DOHH2 (cell line): ENCODE measurements around the gene PGAP3.

Source experiments
- CTCF ChIP-seq: fragments of 200-600 bp; sonication (generic); IDR thresholded peaks from one replicate; pipeline ENCODE4 v1.5.1; 2014; ENCODE audit warnings: antibody characterized with exemption, mild to moderate bottlenecking, low read depth, low read length; ENCODE audit not compliant: poor library complexity, severe bottlenecking
- EZH2phosphoT487 ChIP-seq: fragments of 200-600 bp; sonication (generic); IDR thresholded peaks from 2 replicates; pipeline ENCODE4 v1.6.1; 2017; ENCODE audit warnings: borderline replicate concordance, mild to moderate bottlenecking, antibody characterized with exemption, low read length, moderate library complexity, mixed read lengths

DNA sequence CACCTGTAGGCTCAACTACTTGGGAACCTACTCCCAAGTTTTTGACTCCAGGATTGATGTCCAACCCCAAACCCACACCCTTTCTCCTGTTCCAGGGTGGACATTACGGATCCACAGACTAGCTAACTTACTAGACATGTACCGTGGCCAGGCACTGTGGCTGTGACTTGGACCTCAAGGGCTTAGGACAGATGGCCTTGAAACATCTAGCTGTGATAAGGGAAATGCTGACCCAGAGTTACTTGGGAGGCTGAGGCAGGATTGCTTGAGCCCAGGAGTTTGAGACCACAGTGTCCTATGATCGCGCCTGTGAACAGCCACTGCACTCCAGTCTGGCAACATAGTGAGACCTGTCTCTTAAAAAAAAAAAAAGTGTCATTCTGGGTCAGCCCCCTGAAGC lies 46.8 kb downstream of the PGAP3 start:
- TF ChIP-seq CTCF, result no peak
- TF ChIP-seq EZH2phosphoT487, result no peak
